GM12878 (cell line): ENCODE data around the gene ITSN1. TPM values are rescaled to one million over a fixed set of nuclear protein-coding genes. Genes with fewer than 3 reads are reported as not detected.

Experiments used
- KAT2A ChIP-seq: conservative IDR thresholded peaks from 2 replicates; pipeline ENCODE4 v1.6.1; 2011; ENCODE audit warnings: low read depth, low read length; ENCODE audit not compliant: control insufficient read depth
- RAD51 ChIP-seq: fragments of 450-650 bp; IDR thresholded peaks from 2 replicates; pipeline ENCODE4 v1.6.1; 2016; ENCODE audit warnings: moderate library complexity, mild to moderate bottlenecking, inconsistent platforms
- RELA ChIP-seq: fragments of 450-650 bp; IDR thresholded peaks from 2 replicates; pipeline ENCODE4 v1.8.0; 2014; ENCODE audit warnings: borderline replicate concordance; ENCODE audit not compliant: partially characterized antibody
- TARDBP ChIP-seq: IDR thresholded peaks from 2 replicates; pipeline ENCODE4 v1.6.1; 2016; ENCODE audit warnings: borderline replicate concordance
- TCF7 ChIP-seq: IDR thresholded peaks from 2 replicates; pipeline ENCODE4 v1.6.1; 2014; ENCODE audit warnings: antibody characterized with exemption, borderline replicate concordance
- ZBTB40 ChIP-seq: fragments of 450-650 bp; IDR thresholded peaks from 2 replicates; pipeline ENCODE4 v1.6.1; 2016; ENCODE audit warnings: mild to moderate bottlenecking, moderate library complexity, borderline replicate concordance
- ZNF217 ChIP-seq: fragments of 450-650 bp; IDR thresholded peaks from 2 replicates; pipeline ENCODE4 v1.6.1; 2017; ENCODE audit warnings: antibody characterized with exemption, mild to moderate bottlenecking
- polyA plus RNA-seq, 11 experiments: library from polyadenylated mRNA; depleted of rRNA in 4 of 11; unstranded in 6 of 11; stranded (reverse) in 5 of 11; fragments of >200 nt; fragmentation: Nextera tagmentation in 4 of 11; fragmentation: Illumina TruSeq in 1 of 11; extraction: Ambion mirVana in 4 of 11; extraction: Trizol in 1 of 11; gene quantifications; 1 replicate in 1 of 11; 2 replicates in 10 of 11; pipeline versions ENCODE4 v1.2.1 to v1.2.3, GENCODE V29; 2011 to 2016; ENCODE audit warnings: inconsistent platforms in 2 of 11, missing spikeins in 2 of 11, low read depth in 1 of 11
- total RNA-seq, 4 experiments: library from RNA; depleted of rRNA in 3 of 4; stranded (reverse); fragments of >200 nt in 3 of 4; fragmentation: Illumina TruSeq in 1 of 4; extraction: Trizol in 1 of 4; gene quantifications; 2 replicates each; pipeline versions ENCODE4 v1.2.1 to v1.2.3, GENCODE V29; 2013 to 2021
- TF ChIP-seq, protein P1 (sequence below): fragments of 450-650 bp; IDR thresholded peaks from 2 replicates; pipeline ENCODE4 v1.6.1; 2017; ENCODE audit warnings: antibody characterized with exemption, mild to moderate bottlenecking, moderate library complexity

Gene ITSN1
- total and polyA plus RNA-seq, 10 of the 15 experiments (the other 5 are each of a cell fraction or from before 2014, with no cell fraction given): 0.89 to 10.6 (median 4.8) TPM

- TF ChIP-seq RELA (no peak), RAD51 (no peak), ZNF217 (no peak), ZBTB40 (no peak), TCF7 (no peak), KAT2A (no peak), TARDBP (no peak)
- TF ChIP-seq, protein P1, sequence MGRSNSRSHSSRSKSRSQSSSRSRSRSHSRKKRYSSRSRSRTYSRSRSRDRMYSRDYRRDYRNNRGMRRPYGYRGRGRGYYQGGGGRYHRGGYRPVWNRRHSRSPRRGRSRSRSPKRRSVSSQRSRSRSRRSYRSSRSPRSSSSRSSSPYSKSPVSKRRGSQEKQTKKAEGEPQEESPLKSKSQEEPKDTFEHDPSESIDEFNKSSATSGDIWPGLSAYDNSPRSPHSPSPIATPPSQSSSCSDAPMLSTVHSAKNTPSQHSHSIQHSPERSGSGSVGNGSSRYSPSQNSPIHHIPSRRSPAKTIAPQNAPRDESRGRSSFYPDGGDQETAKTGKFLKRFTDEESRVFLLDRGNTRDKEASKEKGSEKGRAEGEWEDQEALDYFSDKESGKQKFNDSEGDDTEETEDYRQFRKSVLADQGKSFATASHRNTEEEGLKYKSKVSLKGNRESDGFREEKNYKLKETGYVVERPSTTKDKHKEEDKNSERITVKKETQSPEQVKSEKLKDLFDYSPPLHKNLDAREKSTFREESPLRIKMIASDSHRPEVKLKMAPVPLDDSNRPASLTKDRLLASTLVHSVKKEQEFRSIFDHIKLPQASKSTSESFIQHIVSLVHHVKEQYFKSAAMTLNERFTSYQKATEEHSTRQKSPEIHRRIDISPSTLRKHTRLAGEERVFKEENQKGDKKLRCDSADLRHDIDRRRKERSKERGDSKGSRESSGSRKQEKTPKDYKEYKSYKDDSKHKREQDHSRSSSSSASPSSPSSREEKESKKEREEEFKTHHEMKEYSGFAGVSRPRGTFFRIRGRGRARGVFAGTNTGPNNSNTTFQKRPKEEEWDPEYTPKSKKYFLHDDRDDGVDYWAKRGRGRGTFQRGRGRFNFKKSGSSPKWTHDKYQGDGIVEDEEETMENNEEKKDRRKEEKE: no peak
- TF ChIP-seq, all 136 proteins: peak for 0
Observed at GRCh38 chr21:33734291-33734690, 92.0 kb downstream of the ITSN1 start (continued).
